Keratinocyte (primary cell): ENCODE data around the gene RDX. TPM values are rescaled to one million over a fixed set of nuclear protein-coding genes. Genes with fewer than 3 reads are reported as not detected.

Experiments used
- DNase-seq: peaks from one replicate; pipeline ENCODE4 v3.0.0-alpha.2; 2011; ENCODE audit warnings: low read depth, missing footprints, low spot score
- FAIRE-seq: peaks from 2 replicates; lab custom pipeline; 2011; peaks lifted over from hg19 to GRCh38; lab: Jason Lieb, UNC
- H2AFZ ChIP-seq: 2 replicates; pipeline ENCODE4 v1.6.0; 2012; ENCODE audit warnings: low read length, control low read depth, inconsistent platforms; ENCODE audit not compliant: control insufficient read depth
- H3K27ac ChIP-seq: 2 replicates; pipeline ENCODE4 v1.5.1; 2011; ENCODE audit warnings: low read length; ENCODE audit not compliant: control insufficient read depth, insufficient read depth
- H3K27me3 ChIP-seq: 3 replicates; pipeline ENCODE4 v1.6.0; 2011; ENCODE audit warnings: low read length; ENCODE audit not compliant: control insufficient read depth, insufficient read depth; ENCODE audit errors: extremely low read depth
- H3K36me3 ChIP-seq, 2 experiments: 2 replicates in 1 of 2; 3 replicates in 1 of 2; pipeline ENCODE4 v1.5.1; 2011; ENCODE audit warnings: low read length in 2 of 2, mild to moderate bottlenecking in 1 of 2; ENCODE audit not compliant: control insufficient read depth in 2 of 2, insufficient read depth in 2 of 2; ENCODE audit errors: extremely low read depth in 1 of 2
- H3K4me1 ChIP-seq: 3 replicates; pipeline ENCODE4 v1.5.1; 2011; ENCODE audit warnings: low read length; ENCODE audit not compliant: control insufficient read depth, insufficient read depth; ENCODE audit errors: extremely low read depth
- H3K4me2 ChIP-seq: 3 replicates; pipeline ENCODE4 v1.6.0; 2011; ENCODE audit warnings: low read depth, low read length; ENCODE audit not compliant: control insufficient read depth, insufficient read depth; ENCODE audit errors: extremely low read depth
- H3K4me3 ChIP-seq, 3 experiments: fragments of 200-600 bp in 1 of 3; sonication (generic) in 1 of 3; 2 replicates in 2 of 3; 3 replicates in 1 of 3; pipeline ENCODE4 v1.5.1; 2011 to 2016; ENCODE audit warnings: low read length in 3 of 3, mild to moderate bottlenecking in 3 of 3, control low read depth in 2 of 3, inconsistent platforms in 1 of 3, low read depth in 1 of 3, mixed read lengths in 1 of 3, mixed run types in 1 of 3, moderate library complexity in 1 of 3; ENCODE audit not compliant: control insufficient read depth in 2 of 3, insufficient read depth in 2 of 3; ENCODE audit errors: extremely low read depth in 1 of 3
- H3K79me2 ChIP-seq: 2 replicates; pipeline ENCODE4 v1.6.0; 2012; ENCODE audit warnings: low read length; ENCODE audit not compliant: control insufficient read depth, insufficient read depth
- H3K9ac ChIP-seq: 3 replicates; pipeline ENCODE4 v1.6.0; 2011; ENCODE audit warnings: low read length; ENCODE audit not compliant: control insufficient read depth, insufficient read depth; ENCODE audit errors: extremely low read depth
- H3K9me1 ChIP-seq: 3 replicates; pipeline ENCODE4 v1.6.0; 2011; ENCODE audit warnings: low read length; ENCODE audit not compliant: control insufficient read depth, insufficient read depth; ENCODE audit errors: extremely low read depth
- H3K9me3 ChIP-seq: 2 replicates; pipeline ENCODE4 v1.5.1; 2012; ENCODE audit warnings: low read depth, low read length; ENCODE audit not compliant: control insufficient read depth
- H4K20me1 ChIP-seq: 3 replicates; pipeline ENCODE4 v1.6.0; 2011; ENCODE audit warnings: low read length; ENCODE audit not compliant: control insufficient read depth, insufficient read depth; ENCODE audit errors: extremely low read depth
- EZH2 ChIP-seq: IDR thresholded peaks from one replicate; pipeline ENCODE4 v1.6.1; 2012; ENCODE audit warnings: inconsistent platforms, mild to moderate bottlenecking, low read length, moderate library complexity
- dilution Hi-C: fragments of 300-500 bp; cut with MboI; formaldehyde crosslinking; loops from one replicate; pipeline ENCODE4 v1.7.0; 2020; ENCODE audit warnings: low sequenced_read_pairs; ENCODE audit not compliant: extremely low pct_ligation_motif_present
- polyA plus RNA-seq, 5 experiments: library from polyadenylated mRNA; depleted of rRNA in 3 of 5; stranded (reverse) in 3 of 5; stranded (forward) in 1 of 5; unstranded in 1 of 5; fragments of >200 nt; gene quantifications; 1 replicate in 1 of 5; 2 replicates in 3 of 5; 3 replicates in 1 of 5; pipeline versions ENCODE4 v1.2.1 to v1.2.3, GENCODE V29; 2011 to 2012; ENCODE audit warnings: missing spikeins in 2 of 5, low read depth in 1 of 5, low replicate concordance in 1 of 5
- TF ChIP-seq, protein P1 (sequence below), 3 experiments: IDR thresholded peaks in 1 of 3; conservative IDR thresholded peaks in 1 of 3; optimal IDR thresholded peaks in 1 of 3; 2 replicates in 2 of 3; 3 replicates in 1 of 3; pipeline versions ENCODE3 to v1.5.1; 2011; ENCODE audit warnings: low read length in 3 of 3, mild to moderate bottlenecking in 3 of 3, moderate library complexity in 2 of 3, control low read depth in 1 of 3, inconsistent platforms in 1 of 3; ENCODE audit not compliant: insufficient read depth in 2 of 3; ENCODE audit errors: extremely low read depth in 1 of 3

RDX gene
- polyA plus RNA-seq, 1 donor (not counting 4 experiments of a cell fraction or from before 2014, with no cell fraction given), result 85.4 TPM

DNA sequence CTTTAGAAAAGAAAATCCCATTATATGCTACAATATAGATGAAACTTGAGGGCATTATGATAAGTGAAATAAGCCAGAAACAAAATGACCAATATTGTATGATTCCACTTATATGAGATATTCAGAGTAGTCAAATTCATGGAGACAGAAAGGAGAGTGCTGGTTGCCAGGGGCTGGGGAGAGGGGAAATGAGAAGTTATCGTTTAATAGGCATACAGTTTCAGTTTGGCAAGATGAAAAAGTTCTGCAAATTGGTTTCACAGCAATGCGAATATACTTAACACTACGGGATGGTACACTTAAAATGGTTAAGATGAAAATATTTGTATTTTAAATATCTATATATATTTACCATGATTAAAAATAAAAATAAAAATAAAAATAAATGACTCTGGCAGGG lies 31.1 kb upstream of the RDX start:
- Histone ChIP-seq H3K36me3 (no peaks in the 10 kb centered on the region), H3K4me1 (no peaks in the 10 kb centered on the region), H3K27me3 (no peaks in the 10 kb centered on the region), H3K4me2 (no peak overlapping the region), H3K9me1 (no peaks in the 10 kb centered on the region), H3K4me3 (no peak overlapping the region), H3K9ac (no peak overlapping the region), H3K9me3 (no peaks in the 10 kb centered on the region), H3K79me2 (no peaks in the 10 kb centered on the region), H3K27ac (no peak overlapping the region), H2AFZ (no peak overlapping the region), H4K20me1 (no peaks in the 10 kb centered on the region)
- dilution Hi-C loops, result no loop called here
- FAIRE-seq (no peak), DNase-seq (no peak)
- TF ChIP-seq EZH2, result no peak
- TF ChIP-seq, protein P1, sequence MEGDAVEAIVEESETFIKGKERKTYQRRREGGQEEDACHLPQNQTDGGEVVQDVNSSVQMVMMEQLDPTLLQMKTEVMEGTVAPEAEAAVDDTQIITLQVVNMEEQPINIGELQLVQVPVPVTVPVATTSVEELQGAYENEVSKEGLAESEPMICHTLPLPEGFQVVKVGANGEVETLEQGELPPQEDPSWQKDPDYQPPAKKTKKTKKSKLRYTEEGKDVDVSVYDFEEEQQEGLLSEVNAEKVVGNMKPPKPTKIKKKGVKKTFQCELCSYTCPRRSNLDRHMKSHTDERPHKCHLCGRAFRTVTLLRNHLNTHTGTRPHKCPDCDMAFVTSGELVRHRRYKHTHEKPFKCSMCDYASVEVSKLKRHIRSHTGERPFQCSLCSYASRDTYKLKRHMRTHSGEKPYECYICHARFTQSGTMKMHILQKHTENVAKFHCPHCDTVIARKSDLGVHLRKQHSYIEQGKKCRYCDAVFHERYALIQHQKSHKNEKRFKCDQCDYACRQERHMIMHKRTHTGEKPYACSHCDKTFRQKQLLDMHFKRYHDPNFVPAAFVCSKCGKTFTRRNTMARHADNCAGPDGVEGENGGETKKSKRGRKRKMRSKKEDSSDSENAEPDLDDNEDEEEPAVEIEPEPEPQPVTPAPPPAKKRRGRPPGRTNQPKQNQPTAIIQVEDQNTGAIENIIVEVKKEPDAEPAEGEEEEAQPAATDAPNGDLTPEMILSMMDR (optimal IDR thresholded peaks at IDR 0.05 in 1 of 3, IDR thresholded peaks at IDR 0.05 in 1 of 3, conservative IDR thresholded peaks at IDR 0.05 in 1 of 3; ENCODE audit: extremely low read depth in 1 of 3, insufficient read depth in 2 of 3, low read length in 3 of 3), result no peak

DNA sequence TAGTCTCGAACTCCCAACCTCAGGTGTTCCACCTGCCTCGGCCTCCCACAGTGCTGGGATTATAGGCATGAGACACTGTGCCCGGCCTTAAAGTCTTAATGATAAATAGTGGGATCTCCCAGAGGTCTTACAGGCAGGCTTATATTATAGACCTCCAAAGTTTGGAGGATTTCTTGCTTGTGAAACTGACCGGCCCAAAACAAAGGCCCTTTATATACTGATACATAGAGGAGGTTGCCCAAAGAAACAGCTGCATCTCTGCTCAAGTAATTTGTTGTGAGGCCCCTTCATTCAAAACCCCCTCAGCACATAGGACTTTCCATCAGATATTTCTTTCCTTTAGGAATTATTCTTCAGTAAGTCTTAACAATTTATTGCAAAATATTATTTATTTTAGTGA lies 27.4 kb upstream of the RDX start:
- Histone ChIP-seq H2AFZ (no peak overlapping the region), H3K27me3 (no peaks in the 10 kb centered on the region), H3K4me3 (no peak overlapping the region), H3K36me3 (no peaks in the 10 kb centered on the region), H3K9me1 (no peaks in the 10 kb centered on the region), H3K9ac (no peak overlapping the region), H3K9me3 (no peaks in the 10 kb centered on the region), H3K4me1 (no peaks in the 10 kb centered on the region), H3K4me2 (no peak overlapping the region), H4K20me1 (no peaks in the 10 kb centered on the region), H3K79me2 (no peaks in the 10 kb centered on the region), H3K27ac (no peak overlapping the region)
- TF ChIP-seq, protein P1 (optimal IDR thresholded peaks at IDR 0.05 in 1 of 3, IDR thresholded peaks at IDR 0.05 in 1 of 3, conservative IDR thresholded peaks at IDR 0.05 in 1 of 3; ENCODE audit: extremely low read depth in 1 of 3, insufficient read depth in 2 of 3, low read length in 3 of 3), result no peak
- no peak for TF ChIP-seq EZH2
- FAIRE-seq (no peak), DNase-seq (no peak)
- dilution Hi-C loops, result no loop called here
